ENCODE measurements around the gene TENM4. TPM values are rescaled to one million over a fixed set of nuclear protein-coding genes. Genes with fewer than 3 reads are reported as not detected.

TENM4 gene
- total and polyA plus RNA-seq, 4 donors: 0.02 to 0.33 (median 0.14) TPM

DNA sequence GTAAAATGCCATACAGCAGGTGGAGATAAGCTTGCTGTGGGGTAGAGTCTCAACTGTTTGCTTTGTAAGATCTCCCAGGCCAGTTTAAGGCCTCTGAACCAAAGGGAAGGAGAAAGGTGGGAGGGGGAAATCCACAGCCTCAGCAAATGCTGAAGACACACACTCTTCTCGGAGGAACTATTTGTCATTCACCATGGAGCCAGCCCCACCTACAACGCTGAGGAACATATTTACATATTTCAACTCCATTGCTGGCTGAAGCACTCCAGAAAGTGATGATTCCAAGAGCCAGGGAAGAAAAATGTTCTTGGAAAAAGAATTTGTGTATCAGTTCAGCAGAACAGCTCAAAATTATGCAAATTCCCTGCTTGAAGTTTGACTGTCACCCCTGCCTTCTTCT, 6.5 kb downstream of the TENM4 start:
- 49% methylated on average over 2 of the region's 2 CpGs for WGBS
- peaks cover 7 to 26% (median 18%) of the 10 kb centered on the region in 4 donors for H3K27me3 ChIP-seq (ENCODE audit: control insufficient read depth in 4 of 4, insufficient read depth in 4 of 4, low read length in 3 of 4)
- DNase-seq (ENCODE audit: low spot score): no peak
- H3K27ac ChIP-seq (ENCODE audit: low read depth in 1 of 2, low read length in 2 of 2): no peak overlapping the region
- no peaks in the 10 kb centered on the region for H3K9me3 ChIP-seq (ENCODE audit: control insufficient read depth in 4 of 4, low read length in 3 of 4)
- TF ChIP-seq HNF4A (conservative IDR thresholded peaks at IDR 0.05) (no peak), JUND (IDR thresholded peaks at IDR 0.05) (no peak), EGR1 (IDR thresholded peaks at IDR 0.05; ENCODE audit: low read depth in 2 of 2) (no peak), TAF1 (conservative IDR thresholded peaks at IDR 0.05) (no peak), FOXA1 (IDR thresholded peaks at IDR 0.05) (no peak), SP1 (IDR thresholded peaks at IDR 0.05) (no peak), FOXA2 (IDR thresholded peaks at IDR 0.05) (no peak), NR2F2 (IDR thresholded peaks at IDR 0.05) (no peak), RAD21 (IDR thresholded peaks at IDR 0.05) (no peak), GABPA (IDR thresholded peaks at IDR 0.05 in 1 of 2, conservative IDR thresholded peaks at IDR 0.05 in 1 of 2) (no peak), HNF4G (IDR thresholded peaks at IDR 0.05) (no peak)
- TF ChIP-seq, protein P1, sequence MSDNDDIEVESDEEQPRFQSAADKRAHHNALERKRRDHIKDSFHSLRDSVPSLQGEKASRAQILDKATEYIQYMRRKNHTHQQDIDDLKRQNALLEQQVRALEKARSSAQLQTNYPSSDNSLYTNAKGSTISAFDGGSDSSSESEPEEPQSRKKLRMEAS (IDR thresholded peaks at IDR 0.05): no peak
- TF ChIP-seq, protein P2, sequence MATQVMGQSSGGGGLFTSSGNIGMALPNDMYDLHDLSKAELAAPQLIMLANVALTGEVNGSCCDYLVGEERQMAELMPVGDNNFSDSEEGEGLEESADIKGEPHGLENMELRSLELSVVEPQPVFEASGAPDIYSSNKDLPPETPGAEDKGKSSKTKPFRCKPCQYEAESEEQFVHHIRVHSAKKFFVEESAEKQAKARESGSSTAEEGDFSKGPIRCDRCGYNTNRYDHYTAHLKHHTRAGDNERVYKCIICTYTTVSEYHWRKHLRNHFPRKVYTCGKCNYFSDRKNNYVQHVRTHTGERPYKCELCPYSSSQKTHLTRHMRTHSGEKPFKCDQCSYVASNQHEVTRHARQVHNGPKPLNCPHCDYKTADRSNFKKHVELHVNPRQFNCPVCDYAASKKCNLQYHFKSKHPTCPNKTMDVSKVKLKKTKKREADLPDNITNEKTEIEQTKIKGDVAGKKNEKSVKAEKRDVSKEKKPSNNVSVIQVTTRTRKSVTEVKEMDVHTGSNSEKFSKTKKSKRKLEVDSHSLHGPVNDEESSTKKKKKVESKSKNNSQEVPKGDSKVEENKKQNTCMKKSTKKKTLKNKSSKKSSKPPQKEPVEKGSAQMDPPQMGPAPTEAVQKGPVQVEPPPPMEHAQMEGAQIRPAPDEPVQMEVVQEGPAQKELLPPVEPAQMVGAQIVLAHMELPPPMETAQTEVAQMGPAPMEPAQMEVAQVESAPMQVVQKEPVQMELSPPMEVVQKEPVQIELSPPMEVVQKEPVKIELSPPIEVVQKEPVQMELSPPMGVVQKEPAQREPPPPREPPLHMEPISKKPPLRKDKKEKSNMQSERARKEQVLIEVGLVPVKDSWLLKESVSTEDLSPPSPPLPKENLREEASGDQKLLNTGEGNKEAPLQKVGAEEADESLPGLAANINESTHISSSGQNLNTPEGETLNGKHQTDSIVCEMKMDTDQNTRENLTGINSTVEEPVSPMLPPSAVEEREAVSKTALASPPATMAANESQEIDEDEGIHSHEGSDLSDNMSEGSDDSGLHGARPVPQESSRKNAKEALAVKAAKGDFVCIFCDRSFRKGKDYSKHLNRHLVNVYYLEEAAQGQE (IDR thresholded peaks at IDR 0.05): no peak
- TF ChIP-seq, protein P3, sequence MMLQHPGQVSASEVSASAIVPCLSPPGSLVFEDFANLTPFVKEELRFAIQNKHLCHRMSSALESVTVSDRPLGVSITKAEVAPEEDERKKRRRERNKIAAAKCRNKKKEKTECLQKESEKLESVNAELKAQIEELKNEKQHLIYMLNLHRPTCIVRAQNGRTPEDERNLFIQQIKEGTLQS (IDR thresholded peaks at IDR 0.05): no peak
- TF ChIP-seq, protein P4, sequence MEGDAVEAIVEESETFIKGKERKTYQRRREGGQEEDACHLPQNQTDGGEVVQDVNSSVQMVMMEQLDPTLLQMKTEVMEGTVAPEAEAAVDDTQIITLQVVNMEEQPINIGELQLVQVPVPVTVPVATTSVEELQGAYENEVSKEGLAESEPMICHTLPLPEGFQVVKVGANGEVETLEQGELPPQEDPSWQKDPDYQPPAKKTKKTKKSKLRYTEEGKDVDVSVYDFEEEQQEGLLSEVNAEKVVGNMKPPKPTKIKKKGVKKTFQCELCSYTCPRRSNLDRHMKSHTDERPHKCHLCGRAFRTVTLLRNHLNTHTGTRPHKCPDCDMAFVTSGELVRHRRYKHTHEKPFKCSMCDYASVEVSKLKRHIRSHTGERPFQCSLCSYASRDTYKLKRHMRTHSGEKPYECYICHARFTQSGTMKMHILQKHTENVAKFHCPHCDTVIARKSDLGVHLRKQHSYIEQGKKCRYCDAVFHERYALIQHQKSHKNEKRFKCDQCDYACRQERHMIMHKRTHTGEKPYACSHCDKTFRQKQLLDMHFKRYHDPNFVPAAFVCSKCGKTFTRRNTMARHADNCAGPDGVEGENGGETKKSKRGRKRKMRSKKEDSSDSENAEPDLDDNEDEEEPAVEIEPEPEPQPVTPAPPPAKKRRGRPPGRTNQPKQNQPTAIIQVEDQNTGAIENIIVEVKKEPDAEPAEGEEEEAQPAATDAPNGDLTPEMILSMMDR (IDR thresholded peaks at IDR 0.05; ENCODE audit: low read depth, low read length, missing input control): no peak
- H3K4me3 ChIP-seq (ENCODE audit: low read depth in 1 of 3, low read length in 3 of 3): no peak overlapping the region
- no peaks in the 10 kb centered on the region for H3K36me3 ChIP-seq (ENCODE audit: control insufficient read depth in 4 of 4, insufficient read depth in 3 of 4, low read depth in 1 of 4, low read length in 3 of 4)
- no peak overlapping the region for H3K9ac ChIP-seq (ENCODE audit: low read depth in 1 of 2, low read length in 2 of 2)
- peaks cover 11 to 24% (median 16%) of the 10 kb centered on the region in 4 donors for H3K4me1 ChIP-seq (ENCODE audit: control insufficient read depth in 4 of 4, insufficient read depth in 4 of 4, low read length in 3 of 4)

DNA sequence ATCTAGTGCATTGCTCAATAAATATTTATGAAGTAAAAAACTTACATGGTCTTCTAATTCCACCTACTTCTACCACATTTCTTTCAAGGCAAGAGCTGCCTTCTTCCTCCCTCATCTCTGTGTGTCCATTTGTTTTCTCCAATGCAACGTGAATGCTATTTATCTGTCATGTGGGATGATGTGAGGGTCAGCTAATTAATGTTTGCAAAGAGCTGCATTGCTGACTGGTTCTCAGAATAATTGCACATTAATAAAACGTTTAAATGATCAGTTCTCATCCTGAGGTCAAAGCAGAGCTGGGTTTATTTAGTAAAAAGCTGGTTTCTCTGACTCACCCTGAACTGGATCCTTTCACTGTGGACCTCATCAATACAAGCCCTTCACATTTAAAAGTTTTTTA, 8.7 kb downstream of the TENM4 start:
- no peak for DNase-seq (ENCODE audit: low spot score)
- H3K9ac ChIP-seq (ENCODE audit: low read depth in 1 of 2, low read length in 2 of 2): no peak overlapping the region
- no peaks in the 10 kb centered on the region for H3K36me3 ChIP-seq (ENCODE audit: control insufficient read depth in 4 of 4, insufficient read depth in 3 of 4, low read depth in 1 of 4, low read length in 3 of 4)
- WGBS: 48% methylated on average over 2 of the region's 2 CpGs
- no peak overlapping the region for H3K27ac ChIP-seq (ENCODE audit: low read depth in 1 of 2, low read length in 2 of 2)
- no peak overlapping the region for H3K4me3 ChIP-seq (ENCODE audit: low read depth in 1 of 3, low read length in 3 of 3)
- H3K27me3 ChIP-seq (ENCODE audit: control insufficient read depth in 4 of 4, insufficient read depth in 4 of 4, low read length in 3 of 4): peaks cover 2 to 26% (median 16%) of the 10 kb centered on the region in 4 donors
- H3K9me3 ChIP-seq (ENCODE audit: control insufficient read depth in 4 of 4, low read length in 3 of 4): no peaks in the 10 kb centered on the region
- no peak for TF ChIP-seq RXRA (IDR thresholded peaks at IDR 0.05)
- TF ChIP-seq, protein P5, sequence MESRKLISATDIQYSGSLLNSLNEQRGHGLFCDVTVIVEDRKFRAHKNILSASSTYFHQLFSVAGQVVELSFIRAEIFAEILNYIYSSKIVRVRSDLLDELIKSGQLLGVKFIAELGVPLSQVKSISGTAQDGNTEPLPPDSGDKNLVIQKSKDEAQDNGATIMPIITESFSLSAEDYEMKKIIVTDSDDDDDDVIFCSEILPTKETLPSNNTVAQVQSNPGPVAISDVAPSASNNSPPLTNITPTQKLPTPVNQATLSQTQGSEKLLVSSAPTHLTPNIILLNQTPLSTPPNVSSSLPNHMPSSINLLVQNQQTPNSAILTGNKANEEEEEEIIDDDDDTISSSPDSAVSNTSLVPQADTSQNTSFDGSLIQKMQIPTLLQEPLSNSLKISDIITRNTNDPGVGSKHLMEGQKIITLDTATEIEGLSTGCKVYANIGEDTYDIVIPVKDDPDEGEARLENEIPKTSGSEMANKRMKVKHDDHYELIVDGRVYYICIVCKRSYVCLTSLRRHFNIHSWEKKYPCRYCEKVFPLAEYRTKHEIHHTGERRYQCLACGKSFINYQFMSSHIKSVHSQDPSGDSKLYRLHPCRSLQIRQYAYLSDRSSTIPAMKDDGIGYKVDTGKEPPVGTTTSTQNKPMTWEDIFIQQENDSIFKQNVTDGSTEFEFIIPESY (IDR thresholded peaks at IDR 0.05): no peak
- no peak for TF ChIP-seq NR2F2 (IDR thresholded peaks at IDR 0.05)
- TF ChIP-seq, protein P3 (IDR thresholded peaks at IDR 0.05): no peak
- no peak for TF ChIP-seq JUND (IDR thresholded peaks at IDR 0.05)
- TF ChIP-seq, protein P1 (IDR thresholded peaks at IDR 0.05): no peak
- TF ChIP-seq HNF4G (IDR thresholded peaks at IDR 0.05): no peak
- TF ChIP-seq FOXA1 (IDR thresholded peaks at IDR 0.05): no peak
- TF ChIP-seq RAD21 (IDR thresholded peaks at IDR 0.05): no peak
- TF ChIP-seq GABPA (IDR thresholded peaks at IDR 0.05 in 1 of 2, conservative IDR thresholded peaks at IDR 0.05 in 1 of 2): no peak
- no peak for TF ChIP-seq HNF4A (conservative IDR thresholded peaks at IDR 0.05)
- no peak for TF ChIP-seq FOXA2 (IDR thresholded peaks at IDR 0.05)
- TF ChIP-seq EGR1 (IDR thresholded peaks at IDR 0.05; ENCODE audit: low read depth in 2 of 2): no peak
- TF ChIP-seq, protein P2 (IDR thresholded peaks at IDR 0.05): no peak
- no peak for TF ChIP-seq YY1 (IDR thresholded peaks at IDR 0.05)
- no peak for TF ChIP-seq SP1 (IDR thresholded peaks at IDR 0.05)
- no peak for TF ChIP-seq TAF1 (conservative IDR thresholded peaks at IDR 0.05)
- H3K4me1 ChIP-seq (ENCODE audit: control insufficient read depth in 4 of 4, insufficient read depth in 4 of 4, low read length in 3 of 4): peaks cover 2 to 6% (median 4%) of the 10 kb centered on the region in 4 donors
